ENCODE results near the gene UPF2.

DNA sequence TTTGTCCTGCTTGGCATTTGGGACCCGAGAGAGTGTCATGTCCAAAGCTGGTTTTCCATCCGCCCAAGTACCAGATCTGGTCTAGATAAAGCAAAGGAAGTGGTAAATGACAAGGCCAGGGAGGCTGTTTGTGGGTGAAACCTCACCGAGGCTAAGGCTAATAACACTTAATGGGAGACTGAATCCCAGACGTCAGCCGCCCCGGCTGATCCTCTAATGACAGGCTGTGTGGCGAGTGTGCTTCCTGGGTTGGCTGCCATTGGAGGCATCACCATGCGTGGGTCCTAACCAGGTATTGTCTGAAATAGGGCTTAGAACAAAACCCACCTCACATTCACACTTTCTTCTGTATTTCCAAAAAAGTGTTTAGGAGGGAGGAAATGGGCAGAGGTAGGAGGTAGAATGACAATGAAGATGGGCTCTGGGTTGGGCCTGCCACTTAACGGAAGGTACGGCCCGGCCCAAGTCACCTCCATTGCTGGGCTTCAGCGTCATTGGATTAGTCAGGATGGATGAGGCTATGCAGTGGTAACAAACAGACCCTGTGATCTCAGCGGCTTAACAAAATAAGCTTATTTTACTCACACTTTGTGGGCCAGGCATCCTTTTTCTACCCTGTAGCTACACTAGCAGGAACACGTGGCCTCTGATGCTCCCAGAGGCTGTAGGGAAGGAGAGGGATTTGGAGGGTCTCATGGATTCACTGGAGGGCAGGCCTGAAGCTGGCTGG, 159.8 kb downstream of the UPF2 start:
- TF ChIP-seq NR2C2 (IDR thresholded peaks at IDR 0.05; ENCODE audit: borderline replicate concordance, control insufficient read depth, insufficient read length, low read depth) (no peak), POLR2A (IDR thresholded peaks at IDR 0.05; ENCODE audit: low read depth, low read length) (no peak), TBL1XR1 (IDR thresholded peaks at IDR 0.05; ENCODE audit: low read depth, low read length) (no peak), ZBED1 (IDR thresholded peaks at IDR 0.05; ENCODE audit: borderline replicate concordance) (no peak), SMC3 (IDR thresholded peaks at IDR 0.05; ENCODE audit: borderline replicate concordance, low read length) (no peak), ZSCAN29 (IDR thresholded peaks at IDR 0.05) (no peak), JUND (IDR thresholded peaks at IDR 0.05; ENCODE audit: low read depth, low read length) (no peak), JUNB (IDR thresholded peaks at IDR 0.05) (no peak)
- TF ChIP-seq, protein P1, sequence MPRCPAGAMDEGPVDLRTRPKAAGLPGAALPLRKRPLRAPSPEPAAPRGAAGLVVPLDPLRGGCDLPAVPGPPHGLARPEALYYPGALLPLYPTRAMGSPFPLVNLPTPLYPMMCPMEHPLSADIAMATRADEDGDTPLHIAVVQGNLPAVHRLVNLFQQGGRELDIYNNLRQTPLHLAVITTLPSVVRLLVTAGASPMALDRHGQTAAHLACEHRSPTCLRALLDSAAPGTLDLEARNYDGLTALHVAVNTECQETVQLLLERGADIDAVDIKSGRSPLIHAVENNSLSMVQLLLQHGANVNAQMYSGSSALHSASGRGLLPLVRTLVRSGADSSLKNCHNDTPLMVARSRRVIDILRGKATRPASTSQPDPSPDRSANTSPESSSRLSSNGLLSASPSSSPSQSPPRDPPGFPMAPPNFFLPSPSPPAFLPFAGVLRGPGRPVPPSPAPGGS (IDR thresholded peaks at IDR 0.05; ENCODE audit: borderline replicate concordance, insufficient read depth, low read depth, low read length, poor library complexity, severe bottlenecking) = no peak
- TF ChIP-seq, protein P2, sequence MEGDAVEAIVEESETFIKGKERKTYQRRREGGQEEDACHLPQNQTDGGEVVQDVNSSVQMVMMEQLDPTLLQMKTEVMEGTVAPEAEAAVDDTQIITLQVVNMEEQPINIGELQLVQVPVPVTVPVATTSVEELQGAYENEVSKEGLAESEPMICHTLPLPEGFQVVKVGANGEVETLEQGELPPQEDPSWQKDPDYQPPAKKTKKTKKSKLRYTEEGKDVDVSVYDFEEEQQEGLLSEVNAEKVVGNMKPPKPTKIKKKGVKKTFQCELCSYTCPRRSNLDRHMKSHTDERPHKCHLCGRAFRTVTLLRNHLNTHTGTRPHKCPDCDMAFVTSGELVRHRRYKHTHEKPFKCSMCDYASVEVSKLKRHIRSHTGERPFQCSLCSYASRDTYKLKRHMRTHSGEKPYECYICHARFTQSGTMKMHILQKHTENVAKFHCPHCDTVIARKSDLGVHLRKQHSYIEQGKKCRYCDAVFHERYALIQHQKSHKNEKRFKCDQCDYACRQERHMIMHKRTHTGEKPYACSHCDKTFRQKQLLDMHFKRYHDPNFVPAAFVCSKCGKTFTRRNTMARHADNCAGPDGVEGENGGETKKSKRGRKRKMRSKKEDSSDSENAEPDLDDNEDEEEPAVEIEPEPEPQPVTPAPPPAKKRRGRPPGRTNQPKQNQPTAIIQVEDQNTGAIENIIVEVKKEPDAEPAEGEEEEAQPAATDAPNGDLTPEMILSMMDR (IDR thresholded peaks at IDR 0.05 in 2 of 3, conservative IDR thresholded peaks at IDR 0.05 in 1 of 3; ENCODE audit: control insufficient read depth in 2 of 3, extremely low read depth in 1 of 3, insufficient read depth in 1 of 3, low read depth in 3 of 3, low read length in 3 of 3) = no peak

Data from GM12878 (cell line).